Stimulated activated CD4-positive, alpha-beta T cell treated with anti-CD3 and anti-CD28 coated beads, Interleukin-4, amount 100 ng/mL, for 1 hour (primary cell): ENCODE measurements around the gene NOXO1.
"Not testable (repeated sequence)": the region's sequence is repeated elsewhere in the genome, so short reads cannot be mapped to it uniquely, and the experiment has no call there.

Experiments used
- DNase-seq: peaks from one replicate; pipeline ENCODE4 v3.0.0-alpha.2; 2020

NOXO1 gene

DNA sequence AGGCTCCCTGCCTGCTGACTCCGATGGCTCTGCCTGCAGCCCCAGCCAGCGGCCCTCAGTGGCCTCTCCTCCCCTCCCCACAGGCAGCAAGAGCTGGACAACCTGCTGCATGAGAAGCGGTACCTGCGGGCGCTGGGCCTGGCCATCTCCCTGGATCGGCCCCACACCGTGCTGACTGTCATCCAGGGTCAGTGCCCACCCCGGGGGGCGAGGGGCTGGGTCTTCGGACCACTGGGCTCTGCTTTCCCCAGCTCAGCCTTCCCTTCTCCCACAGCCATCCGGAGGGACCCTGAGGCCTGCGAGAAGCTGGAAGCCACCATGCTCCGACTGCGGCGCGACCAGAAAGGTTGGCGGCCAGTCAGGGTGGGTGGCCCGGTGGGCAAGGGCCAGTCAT is 3.4 kb downstream of the NOXO1 start:
- no peak for DNase-seq

DNA sequence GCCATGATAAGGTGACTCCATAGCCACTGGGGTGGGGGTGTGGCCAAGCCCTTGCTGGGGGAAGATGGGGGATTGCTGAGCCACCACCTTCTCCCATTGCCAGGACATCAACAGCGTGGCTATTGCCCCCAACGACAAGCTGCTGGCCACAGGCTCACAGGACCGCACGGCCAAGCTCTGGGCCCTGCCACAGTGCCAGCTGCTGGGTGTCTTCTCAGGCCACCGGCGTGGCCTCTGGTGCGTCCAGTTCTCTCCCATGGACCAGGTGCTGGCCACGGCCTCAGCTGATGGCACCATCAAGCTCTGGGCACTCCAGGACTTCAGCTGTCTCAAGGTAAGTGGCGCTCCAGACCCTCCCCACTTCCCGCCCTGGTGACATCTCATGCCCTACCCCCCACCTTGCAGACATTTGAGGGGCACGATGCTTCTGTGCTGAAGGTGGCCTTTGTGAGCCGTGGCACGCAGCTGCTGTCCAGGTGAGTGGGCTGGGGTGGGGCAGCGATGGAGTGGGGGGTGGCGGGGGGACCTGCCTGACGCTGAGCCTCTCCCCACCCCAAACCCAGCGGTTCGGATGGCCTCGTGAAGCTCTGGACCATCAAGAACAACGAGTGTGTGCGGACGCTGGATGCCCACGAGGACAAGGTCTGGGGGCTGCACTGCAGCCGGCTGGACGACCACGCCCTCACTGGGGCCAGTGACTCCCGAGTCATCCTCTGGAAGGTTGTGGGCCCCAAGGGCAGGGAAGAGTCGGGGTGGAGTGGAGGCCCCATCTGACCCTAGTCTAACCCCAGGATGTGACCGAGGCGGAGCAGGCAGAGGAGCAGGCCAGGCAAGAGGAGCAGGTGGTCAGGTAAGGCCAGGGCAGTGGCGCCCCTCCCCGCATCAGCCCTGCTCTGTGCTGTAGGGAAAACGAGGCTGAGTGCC is 4.1 kb downstream of the NOXO1 start:
- DNase-seq = no peak

DNA sequence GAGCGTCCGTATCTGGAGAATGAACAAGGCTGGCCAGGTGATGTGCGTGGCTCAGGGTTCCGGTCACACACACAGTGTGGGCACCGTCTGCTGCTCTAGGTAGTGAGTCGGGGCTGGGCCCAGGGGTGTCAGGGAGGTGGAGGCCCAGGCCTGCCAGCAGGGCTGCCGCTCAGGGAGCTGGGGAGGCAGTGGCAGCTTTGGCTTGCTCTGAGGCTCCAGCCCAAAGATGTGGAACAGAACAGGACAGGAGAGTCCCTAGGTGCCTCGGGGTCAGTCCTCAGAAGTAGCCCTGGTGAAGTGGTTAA is 5.1 kb downstream of the NOXO1 start:
- no peak for DNase-seq

DNA sequence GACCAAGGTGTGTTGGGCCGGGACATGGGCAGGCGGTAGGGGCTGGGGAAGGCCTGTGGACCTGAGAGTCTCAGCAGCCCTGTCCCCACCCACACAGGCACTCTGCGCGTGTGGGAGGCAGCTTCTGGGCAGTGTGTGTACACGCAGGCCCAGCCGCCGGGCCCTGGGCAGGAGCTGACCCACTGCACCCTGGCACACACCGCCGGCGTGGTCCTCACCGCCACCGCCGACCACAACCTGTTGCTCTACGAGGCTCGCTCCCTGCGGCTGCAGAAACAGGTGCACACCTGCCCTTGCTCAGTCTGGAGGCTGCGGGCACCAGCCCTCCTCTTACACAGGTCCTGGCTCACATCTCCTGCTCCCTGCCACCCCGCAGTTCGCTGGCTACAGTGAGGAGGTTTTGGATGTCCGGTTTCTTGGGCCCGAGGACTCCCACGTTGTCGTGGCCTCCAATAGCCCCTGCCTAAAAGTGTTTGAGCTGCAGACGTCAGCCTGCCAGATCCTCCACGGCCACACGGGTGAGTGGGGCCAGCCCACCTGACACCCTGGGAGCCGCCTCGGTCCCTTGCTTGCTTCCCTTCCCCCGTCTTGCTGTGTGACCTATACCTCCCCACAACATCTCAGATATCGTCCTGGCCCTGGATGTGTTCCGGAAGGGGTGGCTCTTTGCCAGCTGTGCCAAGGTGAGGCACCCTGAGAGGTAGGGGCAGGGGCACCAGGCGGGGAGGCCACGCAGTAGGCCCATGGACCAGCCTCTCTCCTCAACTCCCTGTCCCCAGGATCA is 5.6 kb downstream of the NOXO1 start:
- DNase-seq = no peak

DNA sequence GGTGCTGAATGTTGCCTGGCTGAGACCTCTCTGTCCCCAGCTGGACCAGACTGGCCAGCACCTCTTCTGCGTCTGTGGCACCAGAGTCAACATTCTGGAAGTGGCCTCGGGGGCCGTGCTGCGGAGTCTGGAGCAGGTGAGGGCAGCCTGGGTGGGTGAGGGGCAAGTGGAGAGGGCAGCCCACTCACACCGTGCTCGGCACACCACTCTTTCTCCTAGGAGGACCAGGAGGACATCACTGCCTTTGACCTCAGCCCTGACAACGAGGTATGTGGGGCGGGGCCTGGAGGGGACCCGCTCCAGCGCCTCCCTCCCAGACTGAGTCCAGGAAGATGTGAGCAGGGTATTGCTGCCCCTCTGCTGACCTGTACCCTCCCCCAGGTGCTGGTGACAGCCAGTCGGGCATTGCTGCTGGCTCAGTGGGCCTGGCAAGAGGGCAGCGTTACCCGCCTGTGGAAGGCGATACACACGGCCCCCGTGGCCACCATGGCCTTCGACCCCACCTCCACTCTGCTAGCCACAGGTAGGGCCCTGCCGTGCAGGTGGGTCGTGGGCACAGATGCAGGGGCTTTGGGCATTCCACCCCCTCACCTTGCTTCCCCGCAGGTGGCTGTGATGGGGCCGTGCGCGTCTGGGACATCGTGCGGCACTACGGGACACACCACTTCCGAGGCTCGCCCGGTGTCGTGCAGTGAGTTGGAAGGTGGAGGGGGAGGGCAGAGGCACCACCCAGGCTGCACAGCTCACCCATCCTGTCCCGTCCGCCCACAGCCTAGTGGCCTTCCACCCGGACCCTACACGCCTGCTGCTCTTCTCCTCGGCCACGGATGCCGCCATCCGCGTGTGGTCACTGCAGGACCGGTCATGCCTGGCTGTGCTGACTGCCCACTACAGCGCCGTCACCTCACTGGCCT is 6.9 kb downstream of the NOXO1 start:
- no peak for DNase-seq

DNA sequence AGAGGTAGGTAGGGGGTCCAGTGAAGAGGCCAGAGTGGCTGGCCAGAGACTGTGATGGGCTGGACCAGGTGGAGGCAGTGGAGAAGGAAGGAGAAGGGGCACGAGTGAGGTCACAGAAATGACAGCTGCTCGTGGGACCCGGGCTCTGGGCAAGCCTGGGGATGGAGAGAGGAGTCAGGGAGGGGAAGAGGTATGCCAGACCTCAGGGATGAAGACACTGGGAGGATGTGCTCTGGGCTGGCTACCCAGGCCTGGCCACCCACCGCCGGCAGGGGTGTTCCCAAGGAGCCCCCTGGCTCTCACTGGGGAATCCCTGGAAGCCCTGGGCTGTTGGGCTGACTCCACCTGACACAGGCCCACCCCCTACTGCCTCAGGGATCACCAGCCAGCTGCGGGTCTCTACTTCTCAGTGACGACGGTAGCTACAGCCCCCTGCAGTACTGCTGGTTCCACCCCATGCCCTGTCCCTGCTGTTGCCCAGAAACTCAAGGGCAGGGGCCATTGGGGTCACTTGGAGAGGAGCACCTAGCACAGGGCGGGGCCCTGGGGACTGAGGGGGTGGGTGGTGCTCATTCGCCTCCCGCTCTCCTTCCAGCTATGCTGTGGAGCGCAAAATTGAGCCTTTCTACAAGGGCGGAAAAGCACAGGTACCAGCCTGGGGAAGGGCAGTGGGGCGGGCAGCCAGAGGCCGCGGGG is 7.7 kb downstream of the NOXO1 start:
- DNase-seq = no peak

DNA sequence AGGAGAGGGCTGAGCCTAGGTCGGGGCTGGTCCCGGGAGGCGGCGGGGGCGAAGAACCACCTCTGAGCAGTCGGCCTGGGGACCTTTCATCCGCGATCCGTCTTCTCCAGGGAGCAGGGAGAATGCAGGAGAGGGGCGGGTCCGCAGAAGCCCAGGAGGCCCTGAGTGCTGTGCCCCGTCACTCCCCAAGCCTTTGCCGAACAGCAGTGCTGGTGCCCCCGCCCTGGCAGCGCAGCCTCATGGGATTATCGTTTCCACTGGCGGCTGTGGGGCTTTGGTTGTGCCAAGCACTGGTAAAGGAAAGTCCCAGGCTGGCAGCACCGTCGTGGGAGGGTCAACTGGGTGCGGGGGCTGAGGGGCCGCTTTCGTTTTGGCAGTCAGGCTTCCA is 8.8 kb downstream of the NOXO1 start:
- DNase-seq = no peak

DNA sequence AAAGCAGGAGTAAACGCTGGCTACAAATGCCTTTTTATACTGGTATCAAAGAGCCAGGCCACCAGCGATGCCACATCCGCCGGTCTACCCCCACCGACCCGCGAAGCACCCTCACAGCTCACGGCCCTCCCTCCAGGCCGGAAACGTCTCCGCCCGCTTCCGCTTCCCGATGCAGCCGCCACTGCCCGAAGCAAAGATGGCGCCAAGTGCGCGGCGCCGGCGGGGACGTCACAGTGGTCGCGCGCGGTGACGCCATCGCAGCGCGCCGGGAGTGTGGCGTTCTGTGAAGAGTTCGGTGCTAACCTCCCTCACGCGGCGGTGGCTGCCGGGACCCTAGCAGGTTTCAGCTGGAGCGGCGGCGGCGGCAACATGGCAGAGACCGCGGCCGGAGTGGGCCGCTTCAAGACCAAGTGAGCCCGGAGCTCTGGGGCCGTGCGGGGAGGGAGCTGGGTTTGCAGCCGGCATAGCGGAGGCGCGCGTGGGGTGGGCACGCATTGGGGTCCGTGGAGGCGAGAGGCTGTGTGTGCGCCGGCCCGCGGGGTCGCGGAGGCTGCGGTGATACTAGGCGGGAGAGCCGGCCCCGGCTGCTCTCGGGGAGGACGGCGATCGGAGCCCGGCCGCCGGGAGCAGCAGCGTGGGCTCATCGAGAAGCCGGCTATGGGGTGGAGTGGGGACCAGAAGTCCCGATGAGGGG is 9.3 kb downstream of the NOXO1 start, which contains the start of gene TBL3:
TBL3 (plus strand) TSS at position 258 of the 694 bp plus-strand sequence; CDS start at position 370, 112 bp downstream.
- DNase-seq = peak; percentile 95

DNA sequence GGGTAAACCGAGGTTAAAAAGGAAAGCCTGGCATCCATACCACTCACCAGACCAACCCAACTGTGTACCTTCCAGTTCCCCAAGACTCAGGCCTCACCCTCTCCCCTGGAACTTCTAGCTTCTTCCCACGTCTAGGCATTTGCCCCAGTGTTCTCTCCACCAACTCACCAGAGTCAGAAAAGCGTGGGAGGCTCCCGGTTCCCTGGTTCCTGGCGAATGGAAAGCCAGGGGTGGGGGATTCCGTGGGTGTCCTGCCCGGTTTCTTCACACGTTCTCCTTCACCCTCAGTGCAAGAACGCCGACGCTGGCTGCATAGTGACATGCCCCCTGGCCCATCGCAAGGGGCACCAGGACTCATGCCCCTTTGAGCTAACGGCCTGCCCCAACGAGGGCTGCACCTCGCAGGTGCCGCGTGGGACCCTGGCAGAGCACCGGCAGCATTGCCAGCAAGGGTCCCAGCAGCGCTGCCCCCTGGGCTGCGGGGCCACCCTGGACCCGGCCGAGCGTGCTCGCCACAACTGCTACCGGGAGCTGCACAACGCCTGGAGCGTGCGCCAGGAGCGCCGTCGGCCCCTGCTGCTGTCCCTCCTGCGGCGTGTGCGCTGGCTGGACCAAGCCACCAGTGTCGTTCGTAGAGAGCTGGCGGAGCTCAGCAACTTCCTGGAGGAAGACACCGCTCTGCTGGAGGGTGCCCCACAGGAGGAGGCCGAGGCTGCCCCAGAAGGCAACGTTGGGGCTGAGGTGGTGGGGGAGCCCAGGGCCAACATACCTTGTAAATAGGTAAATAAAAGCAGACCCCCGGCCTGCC is 12.9 kb downstream of the NOXO1 start:
- DNase-seq = no peak

DNA sequence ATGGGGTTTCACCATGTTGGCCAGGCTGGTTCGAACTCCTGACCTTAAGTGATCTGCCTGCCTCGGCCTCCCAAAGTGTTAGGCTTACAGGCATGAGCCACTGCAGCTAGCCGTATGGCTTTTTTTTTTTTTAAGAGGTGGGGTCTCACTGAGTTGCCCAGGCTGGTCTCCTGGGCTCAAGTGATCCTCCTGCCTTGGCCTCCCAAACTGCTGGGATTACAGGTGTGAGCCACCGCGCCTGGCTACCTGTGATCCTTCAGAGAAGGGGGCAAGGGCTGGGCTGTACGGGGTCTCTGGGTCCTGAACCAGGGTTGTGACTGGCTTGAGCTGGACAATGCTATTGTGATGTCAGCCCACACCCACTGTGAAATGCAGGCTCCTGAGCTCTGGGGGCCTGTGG is 14.8 kb downstream of the NOXO1 start, which contains the start of gene RNF151:
RNF151 (plus strand) TSS at position 397 of the 400 bp plus-strand sequence. CDS start 26 bp downstream, outside the sequence.
- DNase-seq = no peak

DNA sequence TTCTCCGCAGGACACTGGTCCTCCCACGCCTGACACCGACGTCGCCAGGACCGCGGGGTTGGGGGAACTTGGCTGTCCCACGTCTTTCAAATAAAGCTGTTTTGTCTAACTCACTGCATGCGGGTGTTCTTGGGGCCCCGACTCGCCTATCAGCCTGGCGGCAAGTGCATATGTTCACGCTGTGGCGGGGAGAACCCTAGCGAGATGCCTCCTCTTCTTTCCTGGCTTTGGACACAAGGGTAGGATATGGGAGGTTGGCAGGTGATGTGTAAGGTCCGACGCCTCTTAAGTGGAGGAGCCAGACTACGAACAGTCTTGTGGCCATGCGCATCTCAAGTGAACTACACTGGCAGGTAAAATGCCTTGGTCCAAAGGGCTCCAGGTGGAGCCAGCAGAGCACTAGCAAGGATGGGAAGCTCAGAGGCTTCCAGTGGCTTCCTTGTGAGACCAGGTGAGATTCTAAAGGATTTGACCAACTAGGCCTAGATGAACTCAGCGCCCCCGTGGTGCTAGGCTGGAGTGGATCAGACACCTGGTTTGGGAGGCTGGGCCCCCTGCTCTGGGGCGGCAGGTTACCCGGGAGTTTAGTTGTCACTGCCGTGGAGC is 15.8 kb downstream of the NOXO1 start:
- no peak for DNase-seq

DNA sequence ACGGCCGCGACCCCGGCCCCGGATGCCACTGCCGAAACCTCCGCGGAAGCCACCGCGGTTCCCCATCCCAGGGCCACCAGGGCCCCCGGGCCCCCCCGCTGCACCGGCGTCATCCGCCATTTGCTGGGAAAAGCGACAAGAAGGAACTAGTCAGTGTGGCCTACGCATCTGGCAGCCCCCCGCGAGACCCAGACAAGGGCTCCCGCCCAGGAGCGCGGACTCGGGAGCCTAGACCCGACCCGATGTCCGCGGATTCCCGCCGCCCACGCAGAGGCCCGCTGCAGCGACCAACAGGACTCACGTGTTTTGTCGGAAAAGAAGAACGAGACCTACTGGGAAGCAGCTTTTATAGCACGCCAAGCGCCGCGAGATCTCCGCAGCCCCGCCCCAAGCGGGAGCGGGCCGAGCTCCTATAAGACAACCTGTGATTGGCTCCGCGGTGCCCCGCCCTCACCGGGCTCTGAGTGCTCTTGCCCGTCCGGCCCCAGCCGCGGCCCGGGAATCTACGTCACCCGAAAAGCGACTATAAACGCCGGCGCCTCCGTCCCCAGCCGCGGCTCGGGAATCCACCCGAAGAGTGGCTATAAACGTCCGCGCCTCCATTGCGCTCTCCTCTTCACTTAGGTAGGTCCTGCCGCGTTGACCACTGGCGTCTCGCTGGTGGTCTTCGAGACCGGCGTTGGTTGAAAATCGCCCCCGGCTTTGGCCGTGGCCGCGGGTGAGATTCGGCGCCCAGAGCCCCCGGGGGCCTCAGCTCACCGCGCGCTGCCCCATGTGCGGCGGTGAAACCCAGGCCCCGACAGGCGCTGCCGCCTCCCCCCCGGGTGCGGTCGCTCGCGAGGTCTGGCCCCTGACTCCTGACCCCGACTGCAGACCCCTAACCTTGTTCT is 16.5 kb downstream of the NOXO1 start, which contains the start of gene RPS2:
RPS2 (minus strand) TSS at position 321 of the 890 bp plus-strand sequence; CDS start at position 120, 201 bp downstream.
- DNase-seq = peak; percentile 97

DNA sequence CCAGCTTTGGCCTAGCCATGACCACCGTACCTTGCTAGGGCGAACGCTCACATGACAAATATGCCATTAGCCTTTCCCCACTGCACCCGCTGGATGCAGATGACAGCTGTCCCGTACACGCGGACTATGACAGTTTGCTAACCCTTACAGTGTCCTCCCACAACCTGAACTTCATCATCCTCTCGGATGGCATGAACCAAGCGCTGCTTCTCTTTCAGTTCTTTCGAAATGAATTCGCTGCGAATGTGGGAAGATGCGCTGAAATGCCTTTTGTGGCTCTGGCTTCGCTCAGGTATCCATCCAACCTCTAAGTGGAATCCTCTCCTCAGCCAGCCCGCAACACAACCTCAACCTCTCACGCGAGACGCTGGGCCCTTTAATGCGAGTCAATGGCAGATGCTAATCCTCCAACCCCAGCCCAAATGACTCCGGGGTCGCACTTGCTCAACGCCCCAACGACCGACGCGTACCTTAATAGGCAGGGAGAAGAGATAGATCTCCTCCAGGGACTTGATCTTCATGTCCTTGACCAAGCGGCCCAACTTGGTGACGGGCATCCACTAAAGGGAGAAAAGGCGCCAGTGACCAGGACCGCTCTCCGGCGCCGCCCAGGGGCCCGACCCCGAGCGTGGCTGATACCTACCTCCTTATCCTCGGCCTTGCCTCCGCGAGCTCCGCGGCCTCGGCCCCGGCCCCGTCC is 17.3 kb downstream of the NOXO1 start:
- DNase-seq = no peak

DNA sequence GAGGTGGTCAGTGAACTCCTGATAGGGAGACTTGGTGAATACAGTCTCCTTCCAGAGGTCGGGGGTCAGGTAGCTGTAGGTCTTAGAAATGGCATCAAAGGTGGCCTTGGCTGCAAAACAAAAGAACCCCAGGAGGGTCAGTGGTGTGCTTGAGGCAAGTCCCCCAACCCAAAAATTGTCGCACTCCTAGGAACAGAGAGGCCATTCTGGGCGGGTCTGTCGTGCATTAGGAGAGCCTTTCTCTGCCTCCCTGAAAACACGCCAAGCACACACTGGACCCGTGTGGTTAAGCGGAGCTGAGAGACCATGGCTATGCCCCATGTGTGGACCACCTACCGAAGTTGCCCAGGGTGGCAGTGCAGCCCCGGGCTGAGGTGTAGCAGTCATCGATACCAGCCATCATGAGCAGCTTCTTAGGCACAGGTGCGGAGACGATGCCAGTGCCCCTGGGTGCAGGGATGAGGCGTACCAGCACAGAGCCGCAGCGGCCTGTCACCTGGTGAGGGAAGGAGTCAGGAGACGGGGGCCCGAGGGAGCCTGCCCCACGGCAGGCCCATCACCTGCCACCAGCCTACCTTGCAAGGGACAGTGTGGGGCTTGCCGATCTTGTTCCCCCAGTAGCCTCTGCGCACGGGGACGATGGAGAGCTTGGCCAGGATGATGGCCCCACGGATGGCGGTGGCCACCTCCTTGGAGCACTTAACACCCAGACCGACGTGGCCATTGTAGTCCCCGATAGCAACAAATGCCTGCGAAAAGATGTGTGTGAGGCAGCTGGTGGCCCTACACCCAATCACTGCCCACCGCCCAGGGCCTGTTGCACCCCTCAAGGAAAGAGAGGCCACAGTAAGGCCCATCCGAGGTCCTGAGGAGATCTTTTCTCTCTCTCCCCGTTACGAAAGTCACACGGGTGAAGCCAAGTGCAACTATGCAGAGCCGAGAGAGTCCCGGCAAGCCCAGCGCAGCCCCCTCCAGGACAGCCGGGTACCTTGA is 18.8 kb downstream of the NOXO1 start:
- DNase-seq = not testable (repeated sequence)

DNA sequence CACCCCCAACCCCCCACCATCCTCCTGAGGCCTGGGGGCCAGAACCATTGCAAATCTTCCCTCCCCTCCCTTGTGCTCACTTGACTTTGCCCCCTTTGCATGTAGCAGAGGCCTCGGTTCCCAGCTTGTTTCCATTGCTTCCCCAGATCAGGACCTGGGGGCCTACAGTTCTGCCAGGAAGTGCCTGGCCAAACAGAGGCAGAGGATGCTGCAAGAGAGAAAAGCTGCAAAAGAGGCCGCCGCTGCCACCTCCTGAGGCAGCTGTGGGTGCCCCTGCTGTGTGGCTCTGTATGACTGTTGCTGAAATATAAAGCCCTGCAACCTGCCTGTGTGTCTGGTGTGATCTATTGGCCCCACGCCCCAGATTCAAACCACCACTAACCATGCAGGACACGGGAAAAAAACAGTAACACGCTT is 19.6 kb downstream of the NOXO1 start:
- DNase-seq = no peak

DNA sequence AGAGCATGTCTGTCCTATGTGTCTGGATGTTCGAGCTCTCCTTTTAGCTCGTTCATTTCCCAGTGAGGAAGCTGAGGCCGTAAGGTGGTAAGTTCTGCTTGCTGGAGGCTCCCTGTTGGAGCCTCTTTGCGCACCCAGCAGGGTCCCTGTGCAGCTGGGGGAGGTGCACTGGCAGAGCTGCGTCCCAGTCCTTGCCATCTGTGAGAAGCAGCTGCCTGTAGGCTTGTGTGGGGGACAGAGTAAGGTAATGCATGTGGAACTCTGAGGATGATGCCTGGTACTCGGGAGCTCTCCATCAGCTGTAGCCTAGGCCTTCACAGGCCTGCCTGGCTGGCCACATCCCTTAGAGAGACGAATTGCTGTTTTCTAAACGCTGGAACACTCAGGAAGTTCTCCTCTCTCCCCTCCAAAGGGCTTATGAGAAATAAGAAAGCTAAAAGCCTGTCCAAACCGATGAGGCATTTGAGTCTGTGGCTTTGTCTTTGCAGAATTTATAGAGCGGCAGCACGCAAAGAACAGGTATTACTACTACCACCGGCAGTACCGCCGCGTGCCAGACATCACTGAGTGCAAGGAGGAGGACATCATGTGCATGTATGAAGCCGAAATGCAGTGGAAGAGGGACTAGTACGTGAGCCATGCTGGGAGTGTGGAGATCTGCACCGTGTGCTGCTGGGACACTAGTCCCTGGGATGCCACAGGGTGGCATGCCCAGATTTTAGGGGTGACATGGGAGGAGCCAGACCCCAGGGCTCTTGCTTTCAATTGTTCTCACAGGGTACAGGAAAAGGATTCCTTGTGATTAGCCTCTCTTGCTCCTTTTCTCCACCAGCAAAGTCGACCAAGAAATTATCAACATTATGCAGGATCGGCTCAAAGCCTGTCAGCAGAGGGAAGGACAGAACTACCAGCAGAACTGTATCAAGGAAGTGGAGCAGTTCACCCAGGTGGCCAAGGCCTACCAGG is 20.3 kb downstream of the NOXO1 start:
- DNase-seq = peak; percentile 59
